SJCRH30 (cell line): ENCODE measurements around the gene ZMYND15. TPM values are rescaled to one million over a fixed set of nuclear protein-coding genes. Genes with fewer than 3 reads are reported as not detected.
"Not testable (repeated sequence)": the region's sequence is repeated elsewhere in the genome, so short reads cannot be mapped to it uniquely, and the experiment has no call there.

Experiments used
- DNase-seq, 2 experiments: peaks; one replicate each; pipeline ENCODE4 v3.0.0-alpha.2; 2015 to 2020
- H3K27ac ChIP-seq: fragments of 250-450 bp; sonication (Bioruptor Pico); 2 replicates; pipeline ENCODE4 v1.5.1; 2020; ENCODE audit warnings: mild to moderate bottlenecking, moderate library complexity
- H3K27me3 ChIP-seq: fragments of 250-450 bp; sonication (Bioruptor Pico); 2 replicates; pipeline ENCODE4 v1.5.1; 2020; ENCODE audit warnings: mild to moderate bottlenecking, moderate library complexity
- H3K36me3 ChIP-seq: fragments of 250-450 bp; sonication (Bioruptor Pico); 2 replicates; pipeline ENCODE4 v1.5.1; 2020; ENCODE audit warnings: mild to moderate bottlenecking, moderate library complexity
- H3K4me1 ChIP-seq: fragments of 250-450 bp; sonication (Bioruptor Pico); 2 replicates; pipeline ENCODE4 v1.5.1; 2020; ENCODE audit warnings: mild to moderate bottlenecking, moderate library complexity
- H3K4me3 ChIP-seq: fragments of 250-450 bp; sonication (Bioruptor Pico); 2 replicates; pipeline ENCODE4 v1.5.1; 2020; ENCODE audit warnings: mild to moderate bottlenecking, moderate library complexity
- H3K9me3 ChIP-seq: fragments of 250-450 bp; sonication (Bioruptor Pico); replicated peaks from 2 replicates; pipeline ENCODE4 v1.5.1; 2020; ENCODE audit warnings: mild to moderate bottlenecking, moderate library complexity
- total RNA-seq: library from RNA; depleted of rRNA; stranded (reverse); fragments of >200 nt; shearing (Covaris generic); gene quantifications from 2 replicates; pipeline ENCODE4 v1.2.3, GENCODE V29; 2014; rRNA removed

The ZMYND15 gene, protein sequence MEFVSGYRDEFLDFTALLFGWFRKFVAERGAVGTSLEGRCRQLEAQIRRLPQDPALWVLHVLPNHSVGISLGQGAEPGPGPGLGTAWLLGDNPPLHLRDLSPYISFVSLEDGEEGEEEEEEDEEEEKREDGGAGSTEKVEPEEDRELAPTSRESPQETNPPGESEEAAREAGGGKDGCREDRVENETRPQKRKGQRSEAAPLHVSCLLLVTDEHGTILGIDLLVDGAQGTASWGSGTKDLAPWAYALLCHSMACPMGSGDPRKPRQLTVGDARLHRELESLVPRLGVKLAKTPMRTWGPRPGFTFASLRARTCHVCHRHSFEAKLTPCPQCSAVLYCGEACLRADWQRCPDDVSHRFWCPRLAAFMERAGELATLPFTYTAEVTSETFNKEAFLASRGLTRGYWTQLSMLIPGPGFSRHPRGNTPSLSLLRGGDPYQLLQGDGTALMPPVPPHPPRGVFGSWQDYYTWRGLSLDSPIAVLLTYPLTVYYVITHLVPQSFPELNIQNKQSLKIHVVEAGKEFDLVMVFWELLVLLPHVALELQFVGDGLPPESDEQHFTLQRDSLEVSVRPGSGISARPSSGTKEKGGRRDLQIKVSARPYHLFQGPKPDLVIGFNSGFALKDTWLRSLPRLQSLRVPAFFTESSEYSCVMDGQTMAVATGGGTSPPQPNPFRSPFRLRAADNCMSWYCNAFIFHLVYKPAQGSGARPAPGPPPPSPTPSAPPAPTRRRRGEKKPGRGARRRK
- total RNA-seq, result not detected in 2 replicates

DNA sequence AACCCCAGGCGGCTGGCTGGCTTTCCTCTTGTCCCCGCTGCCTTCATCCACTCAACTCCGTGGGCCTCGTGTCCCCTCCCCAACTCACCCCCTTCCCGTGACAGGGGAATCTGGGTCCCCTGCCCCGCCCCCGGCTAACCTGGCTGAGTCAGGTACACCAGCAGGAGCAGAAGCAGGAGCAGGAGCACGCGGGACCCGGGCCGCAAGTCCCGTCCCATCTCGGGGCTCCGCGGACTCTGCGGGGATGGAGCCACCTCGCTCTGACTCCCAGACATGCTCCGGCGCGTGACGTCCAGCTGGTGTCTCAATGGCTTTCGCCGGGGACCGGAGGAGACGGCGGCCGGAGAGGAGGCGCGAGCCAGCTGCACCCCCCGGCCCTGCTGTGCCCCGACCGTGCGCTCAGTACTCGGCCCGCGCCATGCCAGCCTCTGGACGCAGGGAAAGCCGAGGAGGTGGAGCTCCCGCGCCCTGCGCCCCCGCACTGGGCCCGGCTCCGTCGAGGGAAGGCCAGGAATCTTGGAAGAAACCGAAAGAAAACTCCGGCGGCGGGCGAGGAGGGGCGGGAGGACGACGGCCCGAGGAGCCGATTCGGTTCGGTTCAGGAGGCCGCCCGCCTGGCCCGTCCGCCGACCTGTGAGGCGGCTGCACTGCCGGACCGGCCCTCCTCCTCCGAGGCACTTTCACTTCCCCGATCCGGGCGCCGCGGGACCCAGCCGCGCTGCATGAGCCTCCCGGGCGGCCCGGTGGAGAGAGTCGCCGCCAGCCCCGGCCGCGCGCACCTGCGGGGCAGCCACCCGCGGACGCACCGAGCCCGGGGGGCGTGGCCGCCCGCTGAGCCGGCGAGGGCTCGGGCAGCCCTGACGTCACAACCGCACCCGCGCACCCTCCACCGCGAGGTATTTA lies at the start of gene ZMYND15, which contains the start of gene CXCL16:
ZMYND15 (plus strand) TSS at position 712 of the 903 bp plus-strand sequence. CDS start 716 bp downstream, outside the sequence.
CXCL16 (minus strand) TSS at position 807 of the 903 bp plus-strand sequence; CDS start at position 218, 589 bp downstream.
- DNase-seq, result no peak
- no peak within 1 kb of the TSS for H3K4me3 ChIP-seq
- no peaks in the 10 kb centered on the region for H3K4me1 ChIP-seq
- H3K27ac ChIP-seq, result no peak within 1 kb of the TSS
- H3K36me3 ChIP-seq, result no peaks in the 10 kb centered on the region
- no peaks in the 10 kb centered on the region for H3K9me3 ChIP-seq
- no peaks in the 10 kb centered on the region for H3K27me3 ChIP-seq

DNA sequence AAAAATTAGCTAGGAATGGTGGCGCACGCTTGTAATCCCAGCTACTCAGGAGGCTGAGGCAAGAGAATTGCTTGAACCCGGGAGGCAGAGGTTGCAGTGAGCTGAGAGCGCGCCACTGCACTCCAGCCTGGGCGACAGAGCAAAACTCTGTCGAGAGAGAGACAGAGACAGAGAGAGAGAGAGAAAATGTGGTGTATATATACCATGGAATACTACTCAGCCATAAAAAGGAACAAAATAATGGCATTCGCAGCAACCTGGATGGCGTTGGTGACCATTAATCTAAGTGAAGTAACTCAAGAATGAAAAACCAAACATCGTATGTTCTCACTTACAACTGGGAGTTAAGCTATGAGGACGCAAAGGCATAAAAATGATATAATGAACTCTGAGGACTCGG lies 49.8 kb upstream of the ZMYND15 start:
- H3K4me3 ChIP-seq, DNase-seq, H3K9me3 ChIP-seq, H3K4me1 ChIP-seq, H3K27me3 ChIP-seq, H3K27ac ChIP-seq: not testable (repeated sequence)
- peaks cover 16% of the 10 kb centered on the region for H3K36me3 ChIP-seq

DNA sequence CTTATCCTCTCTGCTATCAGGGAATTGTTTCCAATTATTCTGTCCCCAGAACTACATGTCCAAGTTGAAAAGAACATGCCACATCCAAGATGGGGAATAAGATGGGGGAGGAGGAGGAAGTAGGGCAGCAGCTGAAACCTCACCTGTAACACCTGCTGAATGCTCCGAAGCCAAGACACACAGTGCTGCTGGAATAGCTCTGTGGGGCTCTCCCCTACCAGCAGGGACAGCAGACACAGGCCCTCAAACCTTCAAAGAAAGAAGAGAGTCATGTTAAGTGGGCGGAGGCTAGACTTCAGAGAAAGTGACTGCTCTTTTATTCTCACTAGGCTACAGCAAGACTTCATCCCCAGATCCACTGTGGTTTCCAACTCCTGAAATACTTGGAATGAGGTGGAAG lies 48.9 kb upstream of the ZMYND15 start:
- Histone ChIP-seq H3K27ac (no peak overlapping the region), H3K9me3 (no peaks in the 10 kb centered on the region), H3K4me3 (no peak overlapping the region), H3K27me3 (no peaks in the 10 kb centered on the region), H3K4me1 (no peaks in the 10 kb centered on the region), H3K36me3 (peaks cover 16% of the 10 kb centered on the region)
- DNase-seq, result no peak

DNA sequence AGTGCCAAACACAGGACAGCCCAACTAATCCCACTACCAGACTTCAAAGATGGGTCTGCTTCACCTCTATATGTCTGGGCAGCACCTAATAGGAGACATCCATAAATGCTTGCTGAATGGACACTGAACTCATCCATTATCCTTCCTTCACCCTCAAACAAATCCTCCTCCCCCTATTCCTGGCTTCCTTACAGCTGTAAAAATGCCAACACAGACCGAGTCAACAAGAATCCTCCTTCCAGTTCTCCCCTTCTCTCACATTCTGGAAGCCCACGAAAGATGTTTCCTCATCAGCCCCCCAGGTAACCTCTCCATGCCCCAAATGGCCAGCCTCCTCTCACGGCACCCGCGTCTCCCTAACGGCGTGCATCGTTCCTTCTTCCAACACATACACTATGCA lies 47.9 kb upstream of the ZMYND15 start:
- Histone ChIP-seq H3K27ac (no peak overlapping the region), H3K27me3 (no peaks in the 10 kb centered on the region), H3K4me1 (no peaks in the 10 kb centered on the region), H3K4me3 (no peak overlapping the region), H3K9me3 (no peaks in the 10 kb centered on the region), H3K36me3 (peaks cover 16% of the 10 kb centered on the region)
- no peak for DNase-seq

DNA sequence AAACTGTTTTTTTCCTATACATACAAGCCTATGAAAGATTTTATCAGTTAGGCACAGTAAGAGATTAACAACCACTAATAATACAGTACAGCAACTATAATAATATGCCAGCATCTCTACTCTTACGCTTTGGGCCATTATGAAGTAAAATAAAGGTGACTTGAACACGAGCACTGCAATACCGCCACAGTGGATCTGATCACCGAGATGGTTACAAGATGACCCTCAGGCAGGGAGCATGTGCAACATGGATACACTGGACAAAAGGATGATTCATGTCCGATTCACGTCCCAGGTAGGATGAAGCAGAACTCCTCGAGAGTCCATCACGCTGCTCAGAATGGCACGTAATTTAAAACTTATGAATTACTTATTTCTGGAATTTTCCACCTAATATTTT lies 46.2 kb upstream of the ZMYND15 start:
- no peaks in the 10 kb centered on the region for H3K4me1 ChIP-seq
- H3K27ac ChIP-seq, result no peak overlapping the region
- no peaks in the 10 kb centered on the region for H3K9me3 ChIP-seq
- H3K36me3 ChIP-seq, result peaks cover 14% of the 10 kb centered on the region
- no peak overlapping the region for H3K4me3 ChIP-seq
- DNase-seq, result no peak
- H3K27me3 ChIP-seq, result no peaks in the 10 kb centered on the region

DNA sequence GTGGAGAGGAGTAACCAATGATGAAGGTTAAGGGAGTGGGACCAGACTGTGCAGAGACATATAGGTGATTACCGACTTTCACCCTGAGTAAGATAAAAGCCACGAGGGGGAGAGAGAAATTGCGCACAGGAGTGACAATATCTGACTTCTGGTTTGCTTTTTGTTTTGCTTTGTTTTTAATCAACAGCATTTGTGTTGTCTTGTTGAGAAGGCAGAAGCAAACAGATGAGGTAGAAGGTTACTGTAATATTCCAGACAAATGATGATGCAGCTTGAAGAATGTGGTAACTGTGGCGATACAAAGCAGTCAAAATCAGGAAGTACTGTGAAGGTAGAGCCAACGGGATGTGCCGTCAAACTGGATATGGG lies 43.2 kb upstream of the ZMYND15 start:
- no peaks in the 10 kb centered on the region for H3K9me3 ChIP-seq

DNA sequence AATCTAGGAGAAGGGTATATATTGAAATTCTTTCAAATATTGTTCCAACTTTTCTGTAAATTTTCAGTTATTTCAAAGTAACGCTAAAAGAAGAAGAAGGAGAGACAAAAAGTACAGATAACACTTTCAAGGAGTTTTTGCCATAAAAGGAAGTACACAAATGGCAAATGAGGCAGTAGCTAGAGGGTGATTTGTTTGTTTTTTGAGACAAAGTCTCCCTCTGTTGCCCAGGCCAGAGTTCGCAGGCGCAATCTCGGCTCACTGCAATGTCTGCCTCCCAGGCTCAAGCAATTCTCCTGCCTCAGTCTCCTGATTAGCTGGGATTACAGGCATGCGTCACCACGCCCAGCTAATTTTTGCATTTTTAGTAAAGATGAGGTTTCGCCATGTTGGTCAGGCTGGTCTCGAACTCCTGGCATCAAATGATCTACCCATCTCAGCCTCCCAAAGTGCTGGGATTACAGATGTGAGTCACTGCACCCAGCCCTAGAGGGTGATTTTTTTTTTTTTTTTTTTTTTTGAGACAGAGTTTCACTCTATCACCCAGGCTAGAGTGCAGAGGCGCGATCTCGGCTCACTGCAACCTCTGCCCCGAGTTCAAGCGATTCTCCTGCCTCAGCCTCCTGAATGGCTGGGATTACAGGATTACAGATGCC lies 40.1 kb upstream of the ZMYND15 start:
- not testable (repeated sequence) for H3K27me3 ChIP-seq, H3K36me3 ChIP-seq, H3K4me3 ChIP-seq, H3K4me1 ChIP-seq, H3K9me3 ChIP-seq, H3K27ac ChIP-seq, DNase-seq

More for the DNA sequence above, 43.2 kb upstream of the ZMYND15 start:
- Histone ChIP-seq H3K4me3 (no peak overlapping the region), H3K27me3 (no peaks in the 10 kb centered on the region), H3K36me3 (no peaks in the 10 kb centered on the region), H3K4me1 (no peaks in the 10 kb centered on the region), H3K27ac (no peak overlapping the region)
- DNase-seq, result no peak

DNA sequence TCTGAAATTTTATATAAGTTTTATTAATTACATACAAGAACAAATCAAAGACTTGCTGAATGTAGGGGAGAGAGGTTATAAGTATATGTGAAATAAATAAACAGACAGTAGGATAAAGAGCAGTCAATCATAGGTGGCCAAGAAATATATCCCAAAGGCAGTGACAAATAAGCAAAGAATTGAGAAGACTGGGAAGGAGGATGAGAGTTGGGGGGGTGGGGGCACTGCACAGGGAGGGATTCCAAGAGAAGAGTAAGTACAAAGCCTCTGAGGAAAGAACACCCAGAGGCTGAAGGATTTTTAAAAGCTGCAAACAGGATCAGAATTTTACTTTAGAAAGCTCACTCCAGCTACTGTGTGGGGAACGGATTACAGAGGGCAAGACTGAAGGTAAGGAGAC lies 38.5 kb upstream of the ZMYND15 start:
- no peak overlapping the region for H3K4me3 ChIP-seq
- no peak overlapping the region for H3K27ac ChIP-seq
- H3K36me3 ChIP-seq, result no peaks in the 10 kb centered on the region
- no peaks in the 10 kb centered on the region for H3K4me1 ChIP-seq
- no peaks in the 10 kb centered on the region for H3K27me3 ChIP-seq
- DNase-seq, result no peak
- H3K9me3 ChIP-seq, result no peaks in the 10 kb centered on the region

DNA sequence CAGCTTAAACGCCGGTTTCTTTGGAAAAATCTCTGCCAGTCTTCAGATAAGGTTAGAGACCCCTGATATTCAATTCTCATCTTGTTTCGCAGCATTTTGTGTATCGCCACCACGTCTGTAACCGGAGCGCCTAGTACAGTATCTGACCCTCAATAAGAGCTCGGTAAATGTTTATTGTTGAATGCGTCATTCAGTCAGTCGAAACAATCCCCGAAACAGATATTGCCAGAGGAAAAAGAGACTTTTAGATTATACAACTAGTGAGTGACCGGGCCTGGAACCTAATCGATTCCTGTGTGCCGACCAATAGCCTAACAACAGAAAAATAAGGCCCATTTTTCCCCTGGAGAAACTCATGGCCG lies 36.3 kb upstream of the ZMYND15 start:
- Histone ChIP-seq H3K27ac (no peak overlapping the region; the same call in 1 of the 2 replicates), H3K4me3 (peak overlapping the region; percentile 95), H3K27me3 (no peaks in the 10 kb centered on the region), H3K4me1 (no peaks in the 10 kb centered on the region), H3K36me3 (no peaks in the 10 kb centered on the region), H3K9me3 (no peaks in the 10 kb centered on the region)
- DNase-seq, result no peak

DNA sequence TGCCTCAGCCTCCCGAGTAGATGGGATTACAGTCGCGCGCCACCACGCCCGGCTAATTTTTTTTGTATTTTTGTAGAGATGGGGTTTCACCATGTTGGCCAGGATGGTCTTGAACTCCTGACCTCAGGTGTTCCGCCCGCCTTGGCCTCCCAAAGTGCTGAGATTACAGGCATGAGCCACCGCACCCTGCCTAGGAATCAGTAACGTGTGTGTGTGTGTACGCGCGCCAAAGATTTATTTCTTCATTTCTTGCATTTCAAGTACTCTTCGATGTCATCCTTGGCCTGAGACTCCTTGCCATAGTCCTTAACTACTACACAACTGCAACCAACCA lies 35.1 kb upstream of the ZMYND15 start:
- not testable (repeated sequence) for H3K36me3 ChIP-seq, H3K27me3 ChIP-seq, DNase-seq, H3K9me3 ChIP-seq, H3K4me1 ChIP-seq
- Histone ChIP-seq H3K27ac (peak overlapping the region; percentile 75), H3K4me3 (peak overlapping the region; percentile 95)

DNA sequence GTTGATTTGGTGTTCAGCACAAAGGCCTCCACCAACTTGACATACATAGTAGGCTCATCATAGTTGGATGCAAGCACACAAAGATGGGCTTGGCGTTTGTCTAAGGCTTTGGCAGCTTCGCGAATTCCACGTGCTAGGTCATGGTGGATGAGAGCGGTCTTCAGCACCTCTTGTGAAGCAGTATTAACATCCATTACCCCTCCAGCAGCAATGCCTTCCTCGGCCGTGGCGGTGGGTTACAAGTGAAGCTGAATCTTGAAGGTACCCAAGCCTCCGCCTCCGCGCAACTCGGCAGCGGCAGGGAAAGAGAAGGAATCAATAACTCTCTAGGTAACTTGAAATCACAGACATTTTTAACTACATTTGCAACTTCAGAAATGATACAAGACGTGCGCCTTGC lies 34.6 kb upstream of the ZMYND15 start:
- no peak for DNase-seq
- Histone ChIP-seq H3K36me3 (no peaks in the 10 kb centered on the region), H3K9me3 (no peaks in the 10 kb centered on the region), H3K4me3 (no peak overlapping the region), H3K27ac (no peak overlapping the region), H3K27me3 (no peaks in the 10 kb centered on the region), H3K4me1 (no peaks in the 10 kb centered on the region)

DNA sequence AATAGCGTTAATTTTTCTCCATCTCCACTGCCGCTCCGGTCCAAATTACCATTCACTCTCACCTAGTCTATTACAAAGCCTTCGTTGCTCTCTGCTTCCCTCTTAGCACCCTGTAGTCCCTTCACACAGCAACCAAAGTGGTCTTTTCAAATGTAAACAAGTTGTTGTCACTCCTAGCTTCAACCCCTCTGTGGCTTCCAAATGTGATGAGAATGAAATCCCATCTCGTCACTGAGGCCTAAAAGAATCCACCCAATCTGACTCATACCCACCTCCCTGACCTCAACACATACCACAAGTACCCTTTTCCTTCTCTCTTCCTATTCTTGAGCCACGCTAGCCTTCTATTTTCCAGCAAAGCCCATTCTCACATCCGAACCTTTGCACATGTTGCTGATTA lies 33.5 kb upstream of the ZMYND15 start:
- H3K36me3 ChIP-seq, result no peaks in the 10 kb centered on the region
- H3K27me3 ChIP-seq, result no peaks in the 10 kb centered on the region
- no peak for DNase-seq
- H3K27ac ChIP-seq, result no peak overlapping the region
- H3K4me3 ChIP-seq, result no peak overlapping the region
- H3K4me1 ChIP-seq, result no peaks in the 10 kb centered on the region
- H3K9me3 ChIP-seq, result no peaks in the 10 kb centered on the region

DNA sequence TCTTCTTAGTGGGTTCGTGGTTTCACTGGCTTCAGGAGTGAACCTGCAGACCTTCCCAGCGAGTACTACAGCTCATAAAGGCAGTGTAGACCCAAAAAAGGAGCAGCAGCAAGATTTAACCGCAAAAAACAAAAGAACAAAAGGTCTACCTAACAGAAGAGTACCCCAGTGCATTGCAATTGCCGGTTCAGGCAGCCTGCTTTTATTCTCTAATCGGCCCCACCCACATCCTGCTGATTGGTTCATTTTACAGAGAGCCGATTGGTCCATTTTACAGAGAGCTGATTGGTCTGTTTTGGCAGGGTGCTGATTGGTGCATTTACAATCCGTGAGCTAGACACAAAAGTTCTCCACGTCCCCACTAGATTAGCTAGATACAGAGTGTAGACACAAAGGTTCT lies 31.2 kb upstream of the ZMYND15 start:
- Histone ChIP-seq H3K9me3 (no peaks in the 10 kb centered on the region), H3K27ac (peak overlapping the region; percentile 87)
- peak; percentile 76 to 83 for DNase-seq

More for the DNA sequence above, 31.2 kb upstream of the ZMYND15 start:
- Histone ChIP-seq H3K36me3 (no peaks in the 10 kb centered on the region), H3K4me3 (peak overlapping the region; percentile 70), H3K4me1 (no peaks in the 10 kb centered on the region; the same call in 1 of the 2 replicates), H3K27me3 (no peaks in the 10 kb centered on the region)
